ENCODE data around the gene NUP210L.

The NUP210L gene

DNA sequence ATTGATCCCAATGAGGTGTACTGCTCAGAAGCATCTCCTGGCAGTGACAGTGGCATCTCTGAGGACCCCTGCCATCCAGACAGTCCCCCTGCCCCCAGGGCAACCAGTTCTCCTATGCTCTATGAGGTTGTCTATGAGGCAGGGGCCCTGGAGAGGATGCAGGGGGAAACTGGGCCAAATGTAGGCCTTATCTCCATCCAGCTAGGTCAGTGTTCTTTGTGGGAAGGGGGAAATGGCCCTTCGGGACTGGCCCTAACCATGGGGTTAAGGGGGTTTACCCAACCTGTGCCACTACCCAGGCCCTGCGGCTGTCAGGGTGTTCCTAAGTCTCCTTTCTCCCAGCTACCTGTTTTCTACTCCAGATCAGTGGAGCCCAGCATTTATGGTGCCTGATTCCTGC, 185.9 kb downstream of the NUP210L start:
- TF ChIP-seq GABPA (IDR thresholded peaks at IDR 0.05; ENCODE audit: low read depth) (no peak), POLR2AphosphoS5 (IDR thresholded peaks at IDR 0.05; ENCODE audit: low read depth) (no peak), SPI1 (IDR thresholded peaks at IDR 0.05; ENCODE audit: borderline replicate concordance, low read depth) (no peak)
- TF ChIP-seq, protein P1, sequence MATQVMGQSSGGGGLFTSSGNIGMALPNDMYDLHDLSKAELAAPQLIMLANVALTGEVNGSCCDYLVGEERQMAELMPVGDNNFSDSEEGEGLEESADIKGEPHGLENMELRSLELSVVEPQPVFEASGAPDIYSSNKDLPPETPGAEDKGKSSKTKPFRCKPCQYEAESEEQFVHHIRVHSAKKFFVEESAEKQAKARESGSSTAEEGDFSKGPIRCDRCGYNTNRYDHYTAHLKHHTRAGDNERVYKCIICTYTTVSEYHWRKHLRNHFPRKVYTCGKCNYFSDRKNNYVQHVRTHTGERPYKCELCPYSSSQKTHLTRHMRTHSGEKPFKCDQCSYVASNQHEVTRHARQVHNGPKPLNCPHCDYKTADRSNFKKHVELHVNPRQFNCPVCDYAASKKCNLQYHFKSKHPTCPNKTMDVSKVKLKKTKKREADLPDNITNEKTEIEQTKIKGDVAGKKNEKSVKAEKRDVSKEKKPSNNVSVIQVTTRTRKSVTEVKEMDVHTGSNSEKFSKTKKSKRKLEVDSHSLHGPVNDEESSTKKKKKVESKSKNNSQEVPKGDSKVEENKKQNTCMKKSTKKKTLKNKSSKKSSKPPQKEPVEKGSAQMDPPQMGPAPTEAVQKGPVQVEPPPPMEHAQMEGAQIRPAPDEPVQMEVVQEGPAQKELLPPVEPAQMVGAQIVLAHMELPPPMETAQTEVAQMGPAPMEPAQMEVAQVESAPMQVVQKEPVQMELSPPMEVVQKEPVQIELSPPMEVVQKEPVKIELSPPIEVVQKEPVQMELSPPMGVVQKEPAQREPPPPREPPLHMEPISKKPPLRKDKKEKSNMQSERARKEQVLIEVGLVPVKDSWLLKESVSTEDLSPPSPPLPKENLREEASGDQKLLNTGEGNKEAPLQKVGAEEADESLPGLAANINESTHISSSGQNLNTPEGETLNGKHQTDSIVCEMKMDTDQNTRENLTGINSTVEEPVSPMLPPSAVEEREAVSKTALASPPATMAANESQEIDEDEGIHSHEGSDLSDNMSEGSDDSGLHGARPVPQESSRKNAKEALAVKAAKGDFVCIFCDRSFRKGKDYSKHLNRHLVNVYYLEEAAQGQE (IDR thresholded peaks at IDR 0.05; ENCODE audit: insufficient replicate concordance, low read depth), result no peak
- TF ChIP-seq, protein P2, sequence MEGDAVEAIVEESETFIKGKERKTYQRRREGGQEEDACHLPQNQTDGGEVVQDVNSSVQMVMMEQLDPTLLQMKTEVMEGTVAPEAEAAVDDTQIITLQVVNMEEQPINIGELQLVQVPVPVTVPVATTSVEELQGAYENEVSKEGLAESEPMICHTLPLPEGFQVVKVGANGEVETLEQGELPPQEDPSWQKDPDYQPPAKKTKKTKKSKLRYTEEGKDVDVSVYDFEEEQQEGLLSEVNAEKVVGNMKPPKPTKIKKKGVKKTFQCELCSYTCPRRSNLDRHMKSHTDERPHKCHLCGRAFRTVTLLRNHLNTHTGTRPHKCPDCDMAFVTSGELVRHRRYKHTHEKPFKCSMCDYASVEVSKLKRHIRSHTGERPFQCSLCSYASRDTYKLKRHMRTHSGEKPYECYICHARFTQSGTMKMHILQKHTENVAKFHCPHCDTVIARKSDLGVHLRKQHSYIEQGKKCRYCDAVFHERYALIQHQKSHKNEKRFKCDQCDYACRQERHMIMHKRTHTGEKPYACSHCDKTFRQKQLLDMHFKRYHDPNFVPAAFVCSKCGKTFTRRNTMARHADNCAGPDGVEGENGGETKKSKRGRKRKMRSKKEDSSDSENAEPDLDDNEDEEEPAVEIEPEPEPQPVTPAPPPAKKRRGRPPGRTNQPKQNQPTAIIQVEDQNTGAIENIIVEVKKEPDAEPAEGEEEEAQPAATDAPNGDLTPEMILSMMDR (IDR thresholded peaks at IDR 0.05; ENCODE audit: insufficient read depth, low read length), result no peak
- Histone ChIP-seq H3K27ac (replicated peaks) (no peak overlapping the region), H3K27me3 (ENCODE audit: insufficient read depth, poor library complexity, severe bottlenecking) (no peaks in the 10 kb centered on the region), H3K4me3 (replicated peaks; ENCODE audit: insufficient read depth, low read length) (no peak overlapping the region)
- DNase-seq (ENCODE audit: low read depth in 1 of 2, low spot score in 1 of 2), result no peak

DNA sequence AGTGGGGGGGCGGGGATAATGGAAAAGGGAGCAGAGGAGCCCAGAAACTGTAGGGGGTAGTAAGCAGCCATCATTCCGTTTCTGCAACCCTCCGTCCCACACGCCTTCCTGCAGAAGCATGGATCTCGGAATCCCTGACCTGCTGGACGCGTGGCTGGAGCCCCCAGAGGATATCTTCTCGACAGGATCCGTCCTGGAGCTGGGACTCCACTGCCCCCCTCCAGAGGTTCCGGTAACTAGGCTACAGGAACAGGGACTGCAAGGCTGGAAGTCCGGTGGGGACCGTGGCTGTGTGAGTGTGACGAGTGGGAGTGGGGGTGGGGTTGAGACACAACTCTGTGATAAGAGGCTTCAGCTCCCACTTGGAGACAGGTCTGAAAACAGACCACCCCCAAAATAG, 186.5 kb downstream of the NUP210L start:
- TF ChIP-seq, protein P2 (IDR thresholded peaks at IDR 0.05; ENCODE audit: insufficient read depth, low read length), result no peak
- no peak for TF ChIP-seq GABPA (IDR thresholded peaks at IDR 0.05; ENCODE audit: low read depth)
- TF ChIP-seq, protein P1 (IDR thresholded peaks at IDR 0.05; ENCODE audit: insufficient replicate concordance, low read depth), result no peak
- no peak for TF ChIP-seq POLR2AphosphoS5 (IDR thresholded peaks at IDR 0.05; ENCODE audit: low read depth)
- TF ChIP-seq SPI1 (IDR thresholded peaks at IDR 0.05; ENCODE audit: borderline replicate concordance, low read depth), result no peak
- Histone ChIP-seq H3K27ac (replicated peaks) (peak overlapping the region; percentile 94), H3K27me3 (ENCODE audit: insufficient read depth, poor library complexity, severe bottlenecking) (no peaks in the 10 kb centered on the region), H3K4me3 (replicated peaks; ENCODE audit: insufficient read depth, low read length) (peak overlapping the region; percentile 62)
- DNase-seq (ENCODE audit: low read depth in 1 of 2, low spot score in 1 of 2), result no peak

DNA sequence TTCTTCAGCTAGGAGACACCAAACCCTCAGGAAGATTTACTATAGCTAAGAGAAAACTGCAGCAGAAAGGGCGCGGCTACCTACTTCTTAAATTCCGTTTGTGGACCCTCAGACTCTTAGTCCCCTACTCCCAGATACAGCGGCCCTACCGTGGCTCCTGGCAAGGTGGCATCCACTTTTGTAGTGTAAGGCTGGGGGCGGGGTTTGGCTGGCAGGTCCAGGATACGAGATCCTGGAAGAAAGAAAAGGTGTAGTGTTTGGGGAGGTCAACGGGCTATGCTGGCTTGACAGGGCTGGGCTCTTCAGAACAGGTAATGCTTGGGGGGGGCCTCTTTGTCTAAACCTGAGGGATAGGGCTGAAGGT, 186.9 kb downstream of the NUP210L start:
- Histone ChIP-seq H3K4me3 (replicated peaks; ENCODE audit: insufficient read depth, low read length) (peak overlapping the region; percentile 62), H3K27ac (replicated peaks) (peak overlapping the region; percentile 94), H3K27me3 (ENCODE audit: insufficient read depth, poor library complexity, severe bottlenecking) (no peaks in the 10 kb centered on the region)
- DNase-seq (ENCODE audit: low read depth in 1 of 2, low spot score in 1 of 2), result no peak
- TF ChIP-seq GABPA (IDR thresholded peaks at IDR 0.05; ENCODE audit: low read depth) (no peak), SPI1 (IDR thresholded peaks at IDR 0.05; ENCODE audit: borderline replicate concordance, low read depth) (no peak), POLR2AphosphoS5 (IDR thresholded peaks at IDR 0.05; ENCODE audit: low read depth) (no peak)
- TF ChIP-seq, protein P2 (IDR thresholded peaks at IDR 0.05; ENCODE audit: insufficient read depth, low read length), result no peak
- TF ChIP-seq, protein P1 (IDR thresholded peaks at IDR 0.05; ENCODE audit: insufficient replicate concordance, low read depth), result no peak
